GDM1 (cell line): ENCODE results near the gene SH3BP5L.

Experiments used
- DNase-seq: peaks from one replicate; lab custom pipeline; 2025; lab: John Stamatoyannopoulos, UW

The SH3BP5L gene

GRCh38 chr1:248776991-248777390, 48.7 kb downstream of the SH3BP5L start:
- no peak for DNase-seq

- no peak for DNase-seq
Measured at GRCh38 chr1:248775441-248775840, 50.3 kb downstream of the SH3BP5L start.
